Tibial nerve (tissue), 4 donors: ENCODE data around the gene LCLAT1. TPM values are rescaled to one million over a fixed set of nuclear protein-coding genes. Genes with fewer than 3 reads are reported as not detected.

Experiments used
- DNase-seq, 2 donors: peaks; one replicate each; pipeline ENCODE4 v3.0.0-alpha.2; 2019; ENCODE audit warnings: low spot score in 2 of 2
- H3K27ac ChIP-seq, 4 donors: fragments of 200-600 bp; sonication (generic) in 3 of 4; one replicate each; pipeline ENCODE4 v1.5.1; 2017 to 2019; ENCODE audit warnings: mild to moderate bottlenecking in 1 of 4
- H3K27me3 ChIP-seq, 2 donors: fragments of 200-600 bp; sonication (generic) in 1 of 2; one replicate each; pipeline versions ENCODE4 v1.5.1 to v1.6.0; 2017 to 2019
- H3K36me3 ChIP-seq, 3 donors: fragments of 200-600 bp; sonication (generic); one replicate each; pipeline ENCODE4 v1.5.1; 2018 to 2019
- H3K4me1 ChIP-seq, 4 donors: fragments of 200-600 bp; sonication (generic) in 3 of 4; one replicate each; pipeline ENCODE4 v1.5.1; 2017 to 2019
- H3K4me3 ChIP-seq, 4 donors: fragments of 200-600 bp; sonication (generic) in 3 of 4; one replicate each; pipeline ENCODE4 v1.5.1; 2017 to 2019; ENCODE audit warnings: mild to moderate bottlenecking in 1 of 4, moderate library complexity in 1 of 4
- H3K9me3 ChIP-seq, 4 donors: fragments of 200-600 bp; sonication (generic) in 3 of 4; one replicate each; pipeline ENCODE4 v1.5.1; 2017 to 2019
- CTCF ChIP-seq, 5 experiments: fragments of 200-600 bp in 3 of 5; fragments of 450-650 bp in 2 of 5; sonication (generic) in 3 of 5; IDR thresholded peaks; one replicate each; pipeline ENCODE4 v1.5.1; 2016 to 2019; ENCODE audit warnings: antibody characterized with exemption in 5 of 5, mild to moderate bottlenecking in 3 of 5, moderate library complexity in 2 of 5
- EP300 ChIP-seq, 2 donors: sonication (generic); formaldehyde crosslinking; IDR thresholded peaks; one replicate each; pipeline ENCODE4 v1.6.1; 2017; ENCODE audit warnings: antibody characterized with exemption in 2 of 2, mild to moderate bottlenecking in 1 of 2
- POLR2A ChIP-seq, 2 donors: fragments of 450-650 bp; IDR thresholded peaks; one replicate each; pipeline ENCODE4 v1.6.1; 2017; ENCODE audit warnings: antibody characterized with exemption in 2 of 2, mild to moderate bottlenecking in 2 of 2, moderate library complexity in 2 of 2
- WGBS, 2 donors: methylation state at CpG; one replicate each; pipeline ENCODE4 v1.1.5; 2018; 5-methylcytosine and 5-hydroxymethylcytosine counted together
- total RNA-seq, 4 donors: library from RNA; depleted of rRNA; stranded (reverse); fragments of >200 nt; gene quantifications; one replicate each; pipeline ENCODE4 v1.1.0, GENCODE V29; 2016

The LCLAT1 gene
- total RNA-seq, 4 donors from 2014 or later: 8.4 to 15.9 (median 11.8) TPM

DNA sequence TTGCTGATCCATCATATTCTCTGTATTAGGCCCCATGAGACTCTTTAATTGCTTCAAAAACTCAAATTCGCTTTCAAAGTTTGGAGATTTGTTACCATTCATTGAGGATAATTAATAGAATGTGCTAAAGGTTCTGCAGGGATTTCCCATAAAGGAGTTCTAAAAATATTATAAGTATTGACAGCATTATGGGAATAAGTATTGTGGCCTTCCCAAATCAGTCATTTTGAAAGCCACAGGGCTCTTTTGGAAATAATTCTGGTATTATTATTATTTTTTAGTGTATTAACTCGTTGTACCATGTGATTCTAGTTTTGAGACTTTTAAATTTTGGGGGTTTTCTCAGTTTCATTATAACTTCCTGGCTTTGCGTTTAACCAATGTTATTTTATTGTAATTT is 37.1 kb downstream of the LCLAT1 start:
- H3K27me3 ChIP-seq: no peaks in the 10 kb centered on the region
- H3K4me3 ChIP-seq: no peak overlapping the region
- no peaks in the 10 kb centered on the region for H3K36me3 ChIP-seq
- TF ChIP-seq EP300 (IDR thresholded peaks at IDR 0.05) (no peak), CTCF (IDR thresholded peaks at IDR 0.05) (no peak), POLR2A (IDR thresholded peaks at IDR 0.05) (no peak)
- no peaks in the 10 kb centered on the region for H3K9me3 ChIP-seq
- no peaks in the 10 kb centered on the region for H3K4me1 ChIP-seq
- 64 to 84% methylated on average over 3 of the region's 3 CpGs for WGBS, 2 donors
- H3K27ac ChIP-seq: no peak overlapping the region
- no peak for DNase-seq

- no peak overlapping the region for H3K4me3 ChIP-seq
- no peaks in the 10 kb centered on the region for H3K27me3 ChIP-seq
- no peaks in the 10 kb centered on the region for H3K4me1 ChIP-seq
- DNase-seq: no peak
- WGBS, 2 donors: 89 to 94% methylated on average over 4 of the region's 4 CpGs
- no peaks in the 10 kb centered on the region for H3K36me3 ChIP-seq
- H3K27ac ChIP-seq: no peak overlapping the region
- TF ChIP-seq POLR2A (IDR thresholded peaks at IDR 0.05) (no peak), CTCF (IDR thresholded peaks at IDR 0.05) (no peak), EP300 (IDR thresholded peaks at IDR 0.05) (no peak)
- no peaks in the 10 kb centered on the region for H3K9me3 ChIP-seq
Observed at GRCh38 chr2:30484995-30485394, 37.9 kb downstream of the LCLAT1 start.

- Histone ChIP-seq H3K27ac (no peak overlapping the region), H3K4me1 (no peaks in the 10 kb centered on the region), H3K4me3 (no peak overlapping the region), H3K27me3 (no peaks in the 10 kb centered on the region), H3K36me3 (no peaks in the 10 kb centered on the region), H3K9me3 (no peaks in the 10 kb centered on the region)
- no peak for DNase-seq
- no peak for TF ChIP-seq POLR2A (IDR thresholded peaks at IDR 0.05)
- no peak for TF ChIP-seq EP300 (IDR thresholded peaks at IDR 0.05)
- TF ChIP-seq CTCF (IDR thresholded peaks at IDR 0.05): no peak
Observed at GRCh38 chr2:30486655-30487054, 39.6 kb downstream of the LCLAT1 start.

- Histone ChIP-seq H3K27me3 (no peaks in the 10 kb centered on the region), H3K27ac (no peak overlapping the region), H3K4me1 (no peaks in the 10 kb centered on the region), H3K4me3 (no peak overlapping the region), H3K9me3 (no peaks in the 10 kb centered on the region), H3K36me3 (no peaks in the 10 kb centered on the region)
- TF ChIP-seq CTCF (IDR thresholded peaks at IDR 0.05) (no peak), POLR2A (IDR thresholded peaks at IDR 0.05) (no peak), EP300 (IDR thresholded peaks at IDR 0.05) (no peak)
- no peak for DNase-seq
Observed at GRCh38 chr2:30487603-30488002, 40.6 kb downstream of the LCLAT1 start.

- Histone ChIP-seq H3K36me3 (no peaks in the 10 kb centered on the region), H3K4me3 (no peak overlapping the region), H3K27ac (no peak overlapping the region), H3K27me3 (no peaks in the 10 kb centered on the region), H3K4me1 (no peaks in the 10 kb centered on the region), H3K9me3 (no peaks in the 10 kb centered on the region)
- DNase-seq: no peak
- TF ChIP-seq CTCF (IDR thresholded peaks at IDR 0.05) (no peak), POLR2A (IDR thresholded peaks at IDR 0.05) (no peak), EP300 (IDR thresholded peaks at IDR 0.05) (no peak)
- 81 to 86% methylated on average over 1 of the region's 1 CpG for WGBS, 2 donors
Observed at GRCh38 chr2:30488012-30488659, 41.1 kb downstream of the LCLAT1 start.
